ENCODE measurements around the gene ADGRF1.

Gene ADGRF1

GRCh38 chr6:46979206-46979605 lies 62.9 kb downstream of the ADGRF1 start:
- no peak for DNase-seq (ENCODE audit: low spot score)

- DNase-seq (ENCODE audit: low spot score): no peak
Observed at GRCh38 chr6:46974786-46975185, 67.3 kb downstream of the ADGRF1 start.

GRCh38 chr6:46973029-46973428 lies 69.1 kb downstream of the ADGRF1 start:
- no peak for DNase-seq (ENCODE audit: low spot score)

- no peak for DNase-seq (ENCODE audit: low spot score)
Observed at GRCh38 chr6:46972531-46972930, 69.6 kb downstream of the ADGRF1 start.

GRCh38 chr6:46969206-46969605 lies 72.9 kb downstream of the ADGRF1 start:
- DNase-seq (ENCODE audit: low spot score): no peak

GRCh38 chr6:46967826-46968349 lies 74.2 kb downstream of the ADGRF1 start:
- DNase-seq (ENCODE audit: low spot score): no peak

- DNase-seq (ENCODE audit: low spot score): no peak
Observed at GRCh38 chr6:46964716-46965519, 77.2 kb downstream of the ADGRF1 start.

GRCh38 chr6:46963626-46964025 lies 78.5 kb downstream of the ADGRF1 start:
- no peak for DNase-seq (ENCODE audit: low spot score)

GRCh38 chr6:46963039-46963438 lies 79.1 kb downstream of the ADGRF1 start:
- DNase-seq (ENCODE audit: low spot score): no peak

- no peak for DNase-seq (ENCODE audit: low spot score)
Observed at GRCh38 chr6:46961711-46962110, 80.4 kb downstream of the ADGRF1 start.

- DNase-seq (ENCODE audit: low spot score): no peak
Observed at GRCh38 chr6:46961232-46961631, 80.9 kb downstream of the ADGRF1 start.

GRCh38 chr6:46959419-46959818 lies 82.7 kb downstream of the ADGRF1 start:
- DNase-seq (ENCODE audit: low spot score): no peak

- DNase-seq (ENCODE audit: low spot score): no peak
Observed at GRCh38 chr6:46956409-46956808, 85.7 kb downstream of the ADGRF1 start.

- DNase-seq (ENCODE audit: low spot score): no peak
Observed at GRCh38 chr6:46954837-46955451, 87.2 kb downstream of the ADGRF1 start.

GRCh38 chr6:46953921-46954320 lies 88.2 kb downstream of the ADGRF1 start:
- no peak for DNase-seq (ENCODE audit: low spot score)

GRCh38 chr6:46949632-46950280 lies 92.4 kb downstream of the ADGRF1 start:
- no peak for DNase-seq (ENCODE audit: low spot score)

GRCh38 chr6:46948699-46949098 lies 93.4 kb downstream of the ADGRF1 start:
- DNase-seq (ENCODE audit: low spot score): no peak
